OCI-LY1 (cell line): ENCODE results near the gene MMP24OS.

Source experiments
- H2AFZ ChIP-seq: fragments of 200-600 bp; sonication (generic), shearing (Covaris generic); 2 replicates; pipeline ENCODE4 v1.6.0; 2014; ENCODE audit warnings: antibody characterized with exemption, mild to moderate bottlenecking, low read length
- H3F3A ChIP-seq: fragments of 200-600 bp; sonication (generic), shearing (Covaris generic); 2 replicates; pipeline ENCODE4 v1.6.0; 2014; ENCODE audit warnings: mild to moderate bottlenecking, antibody characterized with exemption, low read length, moderate library complexity; ENCODE audit not compliant: insufficient read depth
- H3K27ac ChIP-seq: fragments of 200-600 bp; sonication (generic); 2 replicates; pipeline ENCODE4 v1.5.1; 2014; ENCODE audit warnings: low read length, mixed run types, mild to moderate bottlenecking, low read depth; ENCODE audit not compliant: poor library complexity, severe bottlenecking
- H3K27me3 ChIP-seq: fragments of 200-600 bp; sonication (generic); 2 replicates; pipeline ENCODE4 v1.6.0; 2014; ENCODE audit warnings: antibody characterized with exemption, mild to moderate bottlenecking, low read length, moderate library complexity; ENCODE audit not compliant: insufficient read depth
- H3K36me3 ChIP-seq: fragments of 200-600 bp; sonication (generic); 2 replicates; pipeline ENCODE4 v1.6.1; 2014; ENCODE audit warnings: mild to moderate bottlenecking, antibody characterized with exemption, low read length, moderate library complexity, mixed read lengths; ENCODE audit not compliant: insufficient read depth
- H3K4me1 ChIP-seq: fragments of 200-600 bp; sonication (generic); 2 replicates; pipeline ENCODE4 v1.5.1; 2014; ENCODE audit warnings: mild to moderate bottlenecking, low read length, moderate library complexity; ENCODE audit not compliant: insufficient read depth, severe bottlenecking
- H3K4me2 ChIP-seq: fragments of 200-600 bp; sonication (generic), shearing (Covaris generic); 2 replicates; pipeline ENCODE4 v1.6.1; 2014; ENCODE audit warnings: low read length
- H3K4me3 ChIP-seq: fragments of 200-600 bp; sonication (generic); 2 replicates; pipeline ENCODE4 v1.5.1; 2014; ENCODE audit warnings: low read length, low read depth, mild to moderate bottlenecking, mixed read lengths; ENCODE audit not compliant: poor library complexity, severe bottlenecking
- H3K79me2 ChIP-seq: fragments of 200-600 bp; shearing (Covaris generic); 2 replicates; pipeline ENCODE4 v1.6.1; 2016; ENCODE audit warnings: mixed run types, low read length, mixed read lengths; ENCODE audit not compliant: insufficient read depth
- H3K9ac ChIP-seq: fragments of 200-600 bp; sonication (generic), shearing (Covaris generic); 2 replicates; pipeline ENCODE4 v1.6.1; 2014; ENCODE audit warnings: mild to moderate bottlenecking, low read length, mixed read lengths
- H3K9me2 ChIP-seq: fragments of 200-600 bp; sonication (generic), shearing (Covaris generic); 2 replicates; pipeline ENCODE4 v1.6.1; 2014; ENCODE audit warnings: low read depth, mild to moderate bottlenecking, low read length, mixed read lengths
- H3K9me3 ChIP-seq: fragments of 200-600 bp; shearing (Covaris generic); 2 replicates; pipeline ENCODE4 v1.6.1; 2014; ENCODE audit warnings: low read length, mixed read lengths
- H4K20me1 ChIP-seq: fragments of 200-600 bp; sonication (generic), shearing (Covaris generic); 2 replicates; pipeline ENCODE4 v1.6.0; 2016; ENCODE audit warnings: mild to moderate bottlenecking, low read length; ENCODE audit not compliant: insufficient read depth
- CTCF ChIP-seq: fragments of 200-600 bp; sonication (generic), shearing (Covaris generic); IDR thresholded peaks from 2 replicates; pipeline ENCODE4 v1.5.1; 2017; ENCODE audit warnings: mild to moderate bottlenecking, antibody characterized with exemption, low read length, moderate library complexity, mixed read lengths
- EZH2 ChIP-seq: fragments of 200-600 bp; sonication (generic), shearing (Covaris generic); IDR thresholded peaks from 2 replicates; pipeline ENCODE4 v1.8.0; 2017; ENCODE audit warnings: borderline replicate concordance, mixed run types, mild to moderate bottlenecking, antibody characterized with exemption, low read length, moderate library complexity, mixed read lengths

MMP24OS gene

GRCh38 chr20:35326021-35326739 lies 48.3 kb upstream of the MMP24OS start:
- no peak overlapping the region for H2AFZ ChIP-seq
- H3K4me2 ChIP-seq, result no peak overlapping the region
- no peaks in the 10 kb centered on the region for H3K9me3 ChIP-seq
- peak overlapping the region; percentile 34 for H3K27ac ChIP-seq
- no peak for TF ChIP-seq CTCF
- TF ChIP-seq EZH2, result no peak
- H3K36me3 ChIP-seq, result peaks cover 5% of the 10 kb centered on the region; the same call in 1 of the 2 replicates
- H3K4me3 ChIP-seq, result no peak overlapping the region
- no peaks in the 10 kb centered on the region for H3K27me3 ChIP-seq
- no peaks in the 10 kb centered on the region for H3K79me2 ChIP-seq
- no peaks in the 10 kb centered on the region for H3K9me2 ChIP-seq
- no peak overlapping the region for H3K9ac ChIP-seq
- H3K4me1 ChIP-seq, result peaks cover 38% of the 10 kb centered on the region
- H3F3A ChIP-seq, result no peaks in the 10 kb centered on the region
- H4K20me1 ChIP-seq, result no peaks in the 10 kb centered on the region

GRCh38 chr20:35325401-35325800 lies 47.5 kb upstream of the MMP24OS start:
- H3K27ac ChIP-seq, result no peak overlapping the region

GRCh38 chr20:35320396-35321126 lies 42.6 kb upstream of the MMP24OS start:
- Histone ChIP-seq H3K9me2 (no peaks in the 10 kb centered on the region), H3K79me2 (no peaks in the 10 kb centered on the region), H3K4me1 (no peaks in the 10 kb centered on the region), H4K20me1 (no peaks in the 10 kb centered on the region), H3K27me3 (no peaks in the 10 kb centered on the region), H3K4me3 (no peak overlapping the region), H3K36me3 (peaks cover 4% of the 10 kb centered on the region; the same call in 1 of the 2 replicates), H2AFZ (no peak overlapping the region), H3K27ac (no peak overlapping the region), H3K9ac (no peak overlapping the region), H3K4me2 (no peak overlapping the region), H3K9me3 (no peaks in the 10 kb centered on the region), H3F3A (no peaks in the 10 kb centered on the region)
- TF ChIP-seq EZH2 (no peak), CTCF (no peak)

More at GRCh38 chr20:35325401-35325800, 47.5 kb upstream of the MMP24OS start:
- H4K20me1 ChIP-seq, result no peaks in the 10 kb centered on the region
- no peaks in the 10 kb centered on the region for H3F3A ChIP-seq
- peaks cover 38% of the 10 kb centered on the region for H3K4me1 ChIP-seq
- H3K36me3 ChIP-seq, result peaks cover 5% of the 10 kb centered on the region; the same call in 1 of the 2 replicates
- no peak overlapping the region for H2AFZ ChIP-seq
- H3K4me2 ChIP-seq, result no peak overlapping the region
- no peak overlapping the region for H3K4me3 ChIP-seq
- H3K9me3 ChIP-seq, result no peaks in the 10 kb centered on the region
- no peak overlapping the region for H3K9ac ChIP-seq
- no peaks in the 10 kb centered on the region for H3K9me2 ChIP-seq
- TF ChIP-seq EZH2, result no peak
- TF ChIP-seq CTCF, result no peak
- H3K27me3 ChIP-seq, result no peaks in the 10 kb centered on the region
- H3K79me2 ChIP-seq, result no peaks in the 10 kb centered on the region
